Measurements from ENCODE around the gene PCDH1.

Gene PCDH1

DNA sequence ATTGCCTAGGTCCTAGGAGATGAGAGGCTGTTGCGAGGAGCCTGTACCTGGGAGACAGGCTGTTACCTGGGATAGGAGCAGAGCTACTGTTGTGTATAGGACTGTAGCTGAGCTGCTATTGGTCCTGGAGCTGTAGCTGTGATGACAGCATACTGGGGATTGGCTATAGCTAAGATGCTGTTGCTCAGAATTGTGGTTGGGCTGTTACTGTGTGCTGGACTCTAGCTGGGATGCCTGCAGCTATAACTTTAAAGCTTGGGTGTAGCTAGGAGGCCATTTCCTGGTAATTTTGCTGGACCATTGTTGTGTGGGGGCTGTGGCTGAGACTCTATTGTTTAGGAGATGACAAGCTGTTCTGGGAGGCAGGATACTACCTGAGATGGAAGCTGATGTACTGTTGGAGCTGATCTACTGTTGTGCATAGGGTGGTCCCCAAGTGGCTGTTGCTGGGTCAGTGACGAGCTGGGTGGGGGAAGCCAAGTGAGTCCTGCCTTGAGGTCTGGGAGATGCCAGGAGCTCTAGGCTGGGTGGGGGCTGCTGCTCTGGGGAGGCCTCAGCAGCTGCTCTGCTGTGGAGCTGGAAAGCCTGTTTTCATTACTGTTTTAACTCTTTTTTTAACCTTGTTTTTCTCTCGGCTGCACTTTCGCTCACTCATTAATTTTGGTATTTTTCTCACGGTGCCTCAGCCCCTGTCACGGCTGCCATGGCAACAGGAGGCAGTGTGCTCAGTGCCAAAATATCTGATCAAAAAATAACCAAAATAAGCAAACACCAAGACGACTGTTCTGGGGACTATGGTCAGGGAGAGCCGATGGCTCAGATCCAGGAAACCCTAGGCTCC is 3.0 kb upstream of the PCDH1 start:
- H3K4me3 ChIP-seq (ENCODE audit: low read length): no peak overlapping the region
- TF ChIP-seq, protein P1, sequence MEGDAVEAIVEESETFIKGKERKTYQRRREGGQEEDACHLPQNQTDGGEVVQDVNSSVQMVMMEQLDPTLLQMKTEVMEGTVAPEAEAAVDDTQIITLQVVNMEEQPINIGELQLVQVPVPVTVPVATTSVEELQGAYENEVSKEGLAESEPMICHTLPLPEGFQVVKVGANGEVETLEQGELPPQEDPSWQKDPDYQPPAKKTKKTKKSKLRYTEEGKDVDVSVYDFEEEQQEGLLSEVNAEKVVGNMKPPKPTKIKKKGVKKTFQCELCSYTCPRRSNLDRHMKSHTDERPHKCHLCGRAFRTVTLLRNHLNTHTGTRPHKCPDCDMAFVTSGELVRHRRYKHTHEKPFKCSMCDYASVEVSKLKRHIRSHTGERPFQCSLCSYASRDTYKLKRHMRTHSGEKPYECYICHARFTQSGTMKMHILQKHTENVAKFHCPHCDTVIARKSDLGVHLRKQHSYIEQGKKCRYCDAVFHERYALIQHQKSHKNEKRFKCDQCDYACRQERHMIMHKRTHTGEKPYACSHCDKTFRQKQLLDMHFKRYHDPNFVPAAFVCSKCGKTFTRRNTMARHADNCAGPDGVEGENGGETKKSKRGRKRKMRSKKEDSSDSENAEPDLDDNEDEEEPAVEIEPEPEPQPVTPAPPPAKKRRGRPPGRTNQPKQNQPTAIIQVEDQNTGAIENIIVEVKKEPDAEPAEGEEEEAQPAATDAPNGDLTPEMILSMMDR (conservative IDR thresholded peaks at IDR 0.05; ENCODE audit: low read length): no peak
- no peak for DNase-seq (ENCODE audit: low read depth)

DNA sequence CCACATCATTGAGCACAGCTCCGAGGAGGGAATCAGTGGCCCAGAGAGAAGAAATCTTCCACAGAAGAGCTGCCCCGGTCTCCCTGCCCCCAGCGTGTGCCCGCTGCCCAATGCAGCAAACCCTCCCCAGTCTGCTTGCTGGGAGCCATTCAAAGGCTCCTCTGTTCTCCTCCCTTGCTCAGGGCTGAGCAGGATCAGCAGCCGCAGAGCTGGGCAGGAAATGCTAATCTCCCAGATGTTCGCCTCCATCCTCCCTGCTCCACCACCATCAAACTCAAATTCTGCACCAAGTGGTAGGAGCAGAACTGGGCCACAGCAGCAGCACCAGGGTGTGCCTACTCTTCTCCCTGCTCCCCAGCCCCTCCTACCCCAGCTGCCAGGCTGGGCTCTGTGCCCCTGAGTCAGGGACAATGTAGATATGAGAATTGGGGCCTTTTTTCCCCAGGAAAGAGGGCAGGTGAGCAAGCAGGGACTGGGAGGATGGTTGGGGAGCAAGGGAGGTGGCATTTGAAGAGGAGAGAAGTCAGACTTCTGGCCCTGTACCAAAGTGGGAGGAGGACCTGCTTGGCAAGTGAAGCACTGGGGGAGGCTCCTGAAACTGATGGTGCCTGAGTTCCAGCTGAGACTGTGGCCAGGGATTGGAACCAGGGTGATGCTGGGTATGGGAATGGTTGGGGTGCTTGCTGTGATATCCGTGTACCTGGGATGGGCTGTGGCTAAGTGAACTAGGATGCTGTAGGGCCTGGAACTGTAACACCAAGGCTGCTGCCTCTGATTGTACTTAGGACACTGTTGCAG is 1.9 kb upstream of the PCDH1 start:
- TF ChIP-seq, protein P1 (conservative IDR thresholded peaks at IDR 0.05; ENCODE audit: low read length): no peak
- H3K4me3 ChIP-seq (ENCODE audit: low read length): no peak overlapping the region
- no peak for DNase-seq (ENCODE audit: low read depth)

DNA sequence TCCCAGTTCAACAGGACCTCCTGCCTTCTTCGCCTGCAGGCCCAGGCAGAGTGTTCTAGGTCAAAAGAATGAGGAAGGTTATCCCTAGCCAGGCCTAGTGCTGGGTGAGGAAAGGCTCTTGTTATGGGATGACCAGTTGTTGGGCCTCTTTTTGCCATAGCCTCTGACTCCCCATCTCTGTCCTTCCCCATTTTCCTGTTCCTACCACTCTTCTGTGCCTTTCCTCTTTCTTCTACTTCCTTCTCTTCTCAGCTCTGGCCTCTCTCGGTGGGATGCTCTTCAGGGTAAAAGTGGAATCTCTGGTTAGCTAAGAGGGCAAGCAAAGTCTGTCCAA is 1.2 kb upstream of the PCDH1 start:
- TF ChIP-seq, protein P1 (conservative IDR thresholded peaks at IDR 0.05; ENCODE audit: low read length): no peak
- DNase-seq (ENCODE audit: low read depth): no peak
- H3K4me3 ChIP-seq (ENCODE audit: low read length): no peak overlapping the region

DNA sequence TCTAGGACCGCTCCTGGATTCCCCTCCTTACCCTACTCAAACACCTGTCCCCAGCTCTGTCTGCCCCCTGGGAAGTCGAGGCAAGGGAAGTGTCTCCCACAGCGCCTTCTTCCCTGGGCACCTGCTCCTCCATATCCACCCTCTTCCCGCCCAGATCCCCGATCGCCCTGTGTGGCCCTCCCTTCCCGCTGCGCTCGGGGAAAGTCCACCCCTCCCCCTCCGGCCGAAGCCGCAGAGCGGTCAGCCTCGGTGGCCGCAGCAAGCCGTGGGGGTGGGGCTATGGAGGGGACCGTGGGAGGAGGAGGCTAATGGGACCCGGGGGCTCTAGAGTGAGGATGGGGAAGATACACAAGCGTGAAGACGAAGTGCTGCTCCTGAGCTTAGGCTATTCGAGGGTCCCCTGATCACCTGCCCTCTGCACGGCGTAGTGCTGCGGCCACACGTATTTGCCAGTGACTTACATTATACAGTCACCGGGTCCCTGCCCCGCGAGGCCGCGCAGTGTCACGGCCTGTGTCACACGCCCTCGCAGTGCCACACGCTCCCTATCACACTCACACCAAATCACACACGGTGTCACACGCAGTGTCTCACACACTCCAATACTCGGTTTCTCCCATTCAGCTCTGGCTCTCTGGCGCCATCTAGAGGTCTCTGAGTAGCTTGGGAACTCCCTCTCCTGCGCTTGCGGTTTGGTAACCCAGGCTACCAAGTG is 658 bp upstream of the PCDH1 start:
- TF ChIP-seq, protein P1 (conservative IDR thresholded peaks at IDR 0.05; ENCODE audit: low read length): peak; percentile 99
- DNase-seq (ENCODE audit: low read depth): peak; percentile 82
- peak overlapping the region; percentile 44 for H3K4me3 ChIP-seq (ENCODE audit: low read length)

DNA sequence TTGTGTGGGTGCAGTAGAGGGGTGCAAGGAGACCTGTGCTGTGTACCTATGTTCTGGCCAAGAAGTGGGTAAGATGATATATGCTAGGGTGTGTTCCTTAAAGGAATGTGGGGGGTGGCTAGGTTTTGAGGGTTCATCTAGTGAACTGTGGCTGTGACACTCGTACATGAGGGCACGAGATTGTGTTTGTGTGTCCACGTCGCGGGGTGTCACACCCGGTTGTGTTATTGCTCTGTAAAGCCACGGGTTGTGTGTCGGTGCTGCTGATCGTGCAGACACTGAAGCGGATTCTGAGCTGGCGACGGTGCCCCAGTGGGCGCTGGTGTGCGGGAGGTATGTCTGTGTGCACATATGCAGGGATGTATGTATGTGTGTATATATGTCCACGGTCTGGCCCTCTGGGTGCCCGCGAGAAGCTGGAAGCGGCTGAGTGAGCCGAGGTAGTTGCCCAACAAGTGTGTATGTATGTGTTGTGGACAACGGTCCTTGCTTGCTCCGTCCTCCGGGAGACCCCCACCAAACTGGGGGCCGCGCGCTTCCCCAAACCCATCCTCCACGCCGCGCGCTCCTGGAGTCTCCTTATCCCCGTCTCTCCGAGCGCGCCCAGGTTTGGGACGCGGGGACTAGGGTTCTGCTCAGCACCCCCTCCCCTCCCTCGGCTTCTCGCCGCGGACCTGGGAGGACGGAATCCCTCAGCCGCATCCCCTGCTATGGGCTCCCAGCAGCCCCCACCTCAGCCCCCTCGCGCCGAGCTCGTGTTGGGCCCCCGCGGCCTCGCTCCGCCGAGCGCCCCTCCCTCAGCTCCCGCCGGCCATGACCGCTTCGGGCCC is 639 bp downstream of the PCDH1 start:
- peak overlapping the region; percentile 49 for H3K4me3 ChIP-seq (ENCODE audit: low read length)
- no peak for DNase-seq (ENCODE audit: low read depth)
- TF ChIP-seq, protein P1 (conservative IDR thresholded peaks at IDR 0.05; ENCODE audit: low read length): no peak

DNA sequence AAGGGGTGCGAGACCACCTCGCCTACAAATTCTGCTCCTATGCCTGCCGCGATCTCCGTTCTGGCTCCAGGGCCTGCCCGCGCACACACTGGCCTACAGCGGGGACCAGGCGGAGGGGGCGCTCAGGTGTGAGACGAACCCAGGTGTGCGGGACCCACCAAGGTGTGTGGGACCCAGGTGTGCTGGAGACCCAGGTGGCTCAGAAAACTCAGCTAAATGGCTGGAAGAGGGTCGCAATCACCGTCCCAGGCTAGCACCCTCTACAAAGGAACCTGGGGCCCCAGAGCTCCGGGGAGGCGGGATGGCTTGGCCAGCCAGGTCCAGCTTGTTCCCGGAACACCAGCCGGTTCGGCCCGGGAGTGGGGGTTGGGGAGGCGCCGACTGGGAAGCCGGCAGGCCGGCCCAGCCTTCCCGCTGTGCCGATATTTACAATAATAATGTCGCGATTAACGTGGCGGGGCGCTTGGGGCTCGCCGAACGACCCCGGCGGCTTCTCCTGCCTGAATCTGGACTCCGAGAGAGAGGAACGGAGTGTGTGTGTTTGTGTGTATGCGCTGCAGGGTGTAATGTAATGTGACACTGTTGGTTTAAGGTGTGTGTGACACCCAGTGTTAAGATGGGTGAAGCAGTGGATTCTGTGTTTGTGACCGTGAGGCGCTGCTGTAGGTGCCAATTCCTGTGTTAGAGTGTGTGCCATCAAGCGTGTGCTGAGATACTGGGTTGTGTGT is 1.4 kb downstream of the PCDH1 start:
- no peak overlapping the region for H3K4me3 ChIP-seq (ENCODE audit: low read length)

More for the DNA sequence above, 1.4 kb downstream of the PCDH1 start:
- TF ChIP-seq, protein P1 (conservative IDR thresholded peaks at IDR 0.05; ENCODE audit: low read length): no peak
- DNase-seq (ENCODE audit: low read depth): no peak
